ENCODE data around the gene CRTAC1. TPM values are rescaled to one million over a fixed set of nuclear protein-coding genes. Genes with fewer than 3 reads are reported as not detected.
"Not testable (repeated sequence)": the region's sequence is repeated elsewhere in the genome, so short reads cannot be mapped to it uniquely, and the experiment has no call there.

Gene CRTAC1
- total RNA-seq, 4 donors from 2014 or later = 1.2 to 5.7 (median 1.7) TPM

- Histone ChIP-seq H3K36me3 (no peaks in the 10 kb centered on the region), H3K9me3 (no peaks in the 10 kb centered on the region), H3K4me3 (no peak overlapping the region), H3K27ac (no peak overlapping the region), H3K27me3 (peaks cover 93% of the 10 kb centered on the region), H3K4me1 (peaks cover 0 to 20% (median 5%) of the 10 kb centered on the region in 3 donors)
- TF ChIP-seq EP300 (IDR thresholded peaks at IDR 0.05) (no peak), CTCF (IDR thresholded peaks at IDR 0.05) (no peak), POLR2AphosphoS5 (IDR thresholded peaks at IDR 0.05) (no peak), POLR2A (IDR thresholded peaks at IDR 0.05) (no peak)
- no peak for ATAC-seq
- 67% methylated on average over 3 of the region's 7 CpGs; no CpG with 5 or more reads in 1 of the 2 donors for WGBS, 2 donors (ENCODE audit: low coverage in 1 of 2)
Measured at GRCh38 chr10:97851341-97852001, 178.9 kb downstream of the CRTAC1 start.

GRCh38 chr10:97850446-97850845 is 180.0 kb downstream of the CRTAC1 start:
- WGBS, 2 donors (ENCODE audit: low coverage in 1 of 2) = 0 to 20% methylated on average over 1 to 2 of the region's 13 CpGs
- Histone ChIP-seq H3K27me3 (peaks cover 93% of the 10 kb centered on the region), H3K9me3 (no peaks in the 10 kb centered on the region), H3K4me1 (peaks cover 0 to 20% (median 5%) of the 10 kb centered on the region in 3 donors), H3K4me3 (peak overlapping the region in 1 of 2 donors; percentile 65), H3K27ac (no peak overlapping the region), H3K36me3 (no peaks in the 10 kb centered on the region)
- ATAC-seq = no peak
- no peak for TF ChIP-seq CTCF (IDR thresholded peaks at IDR 0.05)
- TF ChIP-seq POLR2AphosphoS5 (IDR thresholded peaks at IDR 0.05) = no peak
- no peak for TF ChIP-seq EP300 (IDR thresholded peaks at IDR 0.05)
- no peak for TF ChIP-seq POLR2A (IDR thresholded peaks at IDR 0.05)

GRCh38 chr10:97849687-97850402 is 180.6 kb downstream of the CRTAC1 start, which contains the start of gene GOLGA7B:
Gene GOLGA7B, plus strand, starts transcription at chr10:97849843. Its CDS starts 461 bp downstream, at chr10:97850304.
- Histone ChIP-seq H3K27me3 (peaks cover 93% of the 10 kb centered on the region), H3K27ac (no peak within 1 kb of the TSS), H3K9me3 (no peaks in the 10 kb centered on the region), H3K4me3 (peak within 1 kb of the TSS; percentile 29 to 65), H3K36me3 (no peaks in the 10 kb centered on the region), H3K4me1 (peaks cover 0 to 20% (median 5%) of the 10 kb centered on the region in 3 donors)
- peak; percentile 71 for ATAC-seq
- TF ChIP-seq POLR2AphosphoS5 (IDR thresholded peaks at IDR 0.05) = no peak
- TF ChIP-seq POLR2A (IDR thresholded peaks at IDR 0.05) = no peak
- WGBS, 2 donors (ENCODE audit: low coverage in 1 of 2) = 0% methylated on average over 1 to 3 of the region's 87 CpGs

GRCh38 chr10:97849103-97849686 is 181.2 kb downstream of the CRTAC1 start:
- ATAC-seq = no peak
- H3K4me1 ChIP-seq = peaks cover 0 to 20% (median 5%) of the 10 kb centered on the region in 3 donors
- peaks cover 92% of the 10 kb centered on the region for H3K27me3 ChIP-seq
- 6 to 13% methylated on average over 11 to 16 of the region's 16 CpGs for WGBS, 2 donors (ENCODE audit: low coverage in 1 of 2)
- H3K27ac ChIP-seq = no peak overlapping the region
- H3K36me3 ChIP-seq = no peaks in the 10 kb centered on the region
- H3K9me3 ChIP-seq = no peaks in the 10 kb centered on the region
- peak overlapping the region; percentile 29 to 65 for H3K4me3 ChIP-seq
- TF ChIP-seq POLR2A (IDR thresholded peaks at IDR 0.05) (no peak), EP300 (IDR thresholded peaks at IDR 0.05) (no peak), CTCF (IDR thresholded peaks at IDR 0.05) (no peak), POLR2AphosphoS5 (IDR thresholded peaks at IDR 0.05) (no peak)

GRCh38 chr10:97844678-97845077 is 185.7 kb downstream of the CRTAC1 start:
- no peak for TF ChIP-seq POLR2A (IDR thresholded peaks at IDR 0.05)
- no peak for TF ChIP-seq POLR2AphosphoS5 (IDR thresholded peaks at IDR 0.05)
- no peak for TF ChIP-seq CTCF (IDR thresholded peaks at IDR 0.05)
- TF ChIP-seq EP300 (IDR thresholded peaks at IDR 0.05) = no peak
- H3K4me3 ChIP-seq = no peak overlapping the region
- 86 to 100% methylated on average over 1 to 3 of the region's 3 CpGs for WGBS, 2 donors (ENCODE audit: low coverage in 1 of 2)
- no peaks in the 10 kb centered on the region for H3K9me3 ChIP-seq
- H3K4me1 ChIP-seq = peaks cover 0 to 9% (median 3%) of the 10 kb centered on the region in 3 donors
- no peak overlapping the region for H3K27ac ChIP-seq
- H3K36me3 ChIP-seq = no peaks in the 10 kb centered on the region
- no peak for ATAC-seq
- H3K27me3 ChIP-seq = peaks cover 47% of the 10 kb centered on the region

- 83 to 86% methylated on average over 1 of the region's 2 CpGs for WGBS, 2 donors (ENCODE audit: low coverage in 1 of 2)
Measured at GRCh38 chr10:97843972-97844371, 186.4 kb downstream of the CRTAC1 start.

More at GRCh38 chr10:97843972-97844371, 186.4 kb downstream of the CRTAC1 start:
- H3K27me3 ChIP-seq = peaks cover 40% of the 10 kb centered on the region
- ATAC-seq, H3K4me3 ChIP-seq, H3K4me1 ChIP-seq, H3K9me3 ChIP-seq, H3K36me3 ChIP-seq, H3K27ac ChIP-seq: not testable (repeated sequence)
